B cell (primary cell): ENCODE data around the gene PBOV1.

ENCODE experiments used
- EZH2 ChIP-seq: IDR thresholded peaks from 2 replicates; pipeline ENCODE4 v1.6.1; 2012; ENCODE audit warnings: borderline replicate concordance, low read depth, mild to moderate bottlenecking, moderate library complexity, low read length; ENCODE audit not compliant: insufficient read depth, poor library complexity, severe bottlenecking
- TF ChIP-seq, protein P1 (sequence below): fragments of 200-600 bp; IDR thresholded peaks from one replicate; pipeline ENCODE4 v1.8.0; 2022; ENCODE audit warnings: antibody characterized with exemption, mild to moderate bottlenecking

DNA sequence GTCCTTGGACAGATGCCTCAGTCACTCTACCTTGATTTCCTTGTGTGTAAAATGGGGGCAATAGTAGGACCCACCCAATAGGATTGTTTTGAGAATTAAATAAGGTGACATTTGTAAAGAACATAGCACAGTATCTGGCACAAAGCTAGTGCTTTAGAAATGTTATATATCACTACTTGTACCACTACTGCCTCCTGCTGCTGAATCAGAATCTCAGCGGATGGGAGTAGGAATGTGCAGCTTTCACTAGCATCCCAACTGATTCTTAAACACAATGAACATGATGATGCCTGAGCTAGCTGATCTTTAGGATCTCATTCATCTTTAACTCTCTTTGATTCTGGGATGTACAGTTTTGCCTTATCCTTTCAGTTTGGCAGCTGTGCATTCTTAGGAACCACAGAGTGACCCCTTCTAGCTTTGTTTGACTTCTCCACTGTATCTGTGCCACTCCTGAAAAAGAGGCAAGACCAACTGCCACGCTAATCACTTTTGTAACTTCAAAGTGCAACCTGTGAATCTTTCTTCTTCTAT is 7.2 kb downstream of the PBOV1 start:
- TF ChIP-seq, protein P1, sequence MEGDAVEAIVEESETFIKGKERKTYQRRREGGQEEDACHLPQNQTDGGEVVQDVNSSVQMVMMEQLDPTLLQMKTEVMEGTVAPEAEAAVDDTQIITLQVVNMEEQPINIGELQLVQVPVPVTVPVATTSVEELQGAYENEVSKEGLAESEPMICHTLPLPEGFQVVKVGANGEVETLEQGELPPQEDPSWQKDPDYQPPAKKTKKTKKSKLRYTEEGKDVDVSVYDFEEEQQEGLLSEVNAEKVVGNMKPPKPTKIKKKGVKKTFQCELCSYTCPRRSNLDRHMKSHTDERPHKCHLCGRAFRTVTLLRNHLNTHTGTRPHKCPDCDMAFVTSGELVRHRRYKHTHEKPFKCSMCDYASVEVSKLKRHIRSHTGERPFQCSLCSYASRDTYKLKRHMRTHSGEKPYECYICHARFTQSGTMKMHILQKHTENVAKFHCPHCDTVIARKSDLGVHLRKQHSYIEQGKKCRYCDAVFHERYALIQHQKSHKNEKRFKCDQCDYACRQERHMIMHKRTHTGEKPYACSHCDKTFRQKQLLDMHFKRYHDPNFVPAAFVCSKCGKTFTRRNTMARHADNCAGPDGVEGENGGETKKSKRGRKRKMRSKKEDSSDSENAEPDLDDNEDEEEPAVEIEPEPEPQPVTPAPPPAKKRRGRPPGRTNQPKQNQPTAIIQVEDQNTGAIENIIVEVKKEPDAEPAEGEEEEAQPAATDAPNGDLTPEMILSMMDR: no peak
- TF ChIP-seq EZH2: no peak
